Measurements from ENCODE around the gene UCHL3. TPM values are rescaled to one million over a fixed set of nuclear protein-coding genes. Genes with fewer than 3 reads are reported as not detected.

The UCHL3 gene
- total and polyA plus RNA-seq, 2 experiments from 2014 or later, result 64.6 to 143 TPM

Other genes starting within 250 kb of the UCHL3 start
- 37.1 and 38.2 TPM in 2 replicates for gene TBC1D4, start 67.6 kb upstream of the UCHL3 start, total RNA-seq (2014; rRNA removed; shearing (Covaris generic))
- gene TBC1D4, start 67.6 kb upstream of the UCHL3 start, polyA plus RNA-seq (2016; fragmentation: Nextera tagmentation; extraction: Ambion mirVana), result 17.9 and 18.7 TPM in 2 replicates
- 34.9 and 62.8 TPM in 2 replicates for gene COMMD6, start 11.9 kb upstream of the UCHL3 start, total RNA-seq (2014; rRNA removed; shearing (Covaris generic))
- 339 and 378 TPM in 2 replicates for gene COMMD6, start 11.9 kb upstream of the UCHL3 start, polyA plus RNA-seq (2016; fragmentation: Nextera tagmentation; extraction: Ambion mirVana)
- 16.4 and 22.3 TPM in 2 replicates for gene LMO7, start 86.5 kb downstream of the UCHL3 start, total RNA-seq (2014; rRNA removed; shearing (Covaris generic))
- 20.2 and 26.9 TPM in 2 replicates for gene LMO7, start 86.5 kb downstream of the UCHL3 start, polyA plus RNA-seq (2016; fragmentation: Nextera tagmentation; extraction: Ambion mirVana)

All from GM23338 (cell line).